Calu3 (cell line): ENCODE measurements around the gene FGF14. TPM values are rescaled to one million over a fixed set of nuclear protein-coding genes. Genes with fewer than 3 reads are reported as not detected.

Source experiments
- BruUV-seq: library from RNA; stranded (reverse); fragments of 400-500 nt; replicated peaks from 2 replicates; lab custom pipeline; 2021; lab: Mats Ljungman, UMichigan
- CTCF ChIA-PET: fragments of 300-600 bp; sonication (Branson Sonifier 250); formaldehyde crosslinking; loops from one replicate; lab custom pipeline; 2022; ENCODE audit warnings: antibody characterized with exemption; lab: Charles Lee
- DNase-seq: peaks from one replicate; pipeline ENCODE4 v3.0.0; 2022
- H3K27ac Mint-ChIP-seq: one replicate; pipeline ENCODE4 v1.8.0; 2022; ENCODE audit warnings: mixed read lengths; ENCODE audit not compliant: unreplicated experiment
- H3K27me3 Mint-ChIP-seq: one replicate; pipeline ENCODE4 v1.8.0; 2022; ENCODE audit warnings: mixed read lengths; ENCODE audit not compliant: unreplicated experiment
- H3K36me3 Mint-ChIP-seq: one replicate; pipeline ENCODE4 v1.8.0; 2022; ENCODE audit warnings: mild to moderate bottlenecking, moderate library complexity, mixed read lengths; ENCODE audit not compliant: insufficient read depth, unreplicated experiment
- H3K4me1 Mint-ChIP-seq: one replicate; pipeline ENCODE4 v1.8.0; 2022; ENCODE audit warnings: mild to moderate bottlenecking, low read depth, mixed read lengths; ENCODE audit not compliant: unreplicated experiment
- H3K4me3 Mint-ChIP-seq: one replicate; pipeline ENCODE4 v1.8.0; 2022; ENCODE audit warnings: mild to moderate bottlenecking, low read depth, moderate library complexity, mixed read lengths; ENCODE audit not compliant: unreplicated experiment
- H3K9me3 Mint-ChIP-seq: one replicate; pipeline ENCODE4 v1.8.0; 2022; ENCODE audit warnings: low read depth, mixed read lengths; ENCODE audit not compliant: unreplicated experiment
- CTCF ChIP-seq: fragments of 200-600 bp; IDR thresholded peaks from one replicate; pipeline ENCODE4 v1.8.0; 2022; ENCODE audit warnings: antibody characterized with exemption; ENCODE audit not compliant: unreplicated experiment
- intact Hi-C: fragments of 100-400 bp; cut with micrococcal nuclease; formaldehyde crosslinking; loops from one replicate; pipeline ENCODE4 v1.10.0; 2022; ENCODE audit not compliant: unreplicated experiment
- total RNA-seq: library from RNA; stranded (reverse); gene quantifications from 2 replicates; pipeline ENCODE4 v1.2.3, GENCODE V29; 2022

FGF14 gene
- total RNA-seq, 1 experiment from 2014 or later: 0.21 TPM

GRCh38 chr13:101892296-101892695 lies 509.6 kb downstream of the FGF14 start:
- BruUV-seq: no TSS peak
- CTCF ChIA-PET: no interaction called here
- Mint-ChIP-seq H3K9me3 (no peaks in the 10 kb centered on the region), H3K4me3 (no peak overlapping the region), H3K4me1 (peaks cover 9% of the 10 kb centered on the region), H3K36me3 (no peaks in the 10 kb centered on the region), H3K27ac (no peak overlapping the region), H3K27me3 (no peaks in the 10 kb centered on the region)
- no peak for DNase-seq
- no peak for TF ChIP-seq CTCF
- intact Hi-C loops: no loop called here

GRCh38 chr13:101881593-101881992 lies 520.3 kb downstream of the FGF14 start:
- TF ChIP-seq CTCF: no peak

GRCh38 chr13:101880581-101880980 lies 521.3 kb downstream of the FGF14 start:
- H3K9me3 Mint-ChIP-seq: no peaks in the 10 kb centered on the region
- no peak for TF ChIP-seq CTCF
- BruUV-seq: no TSS peak
- CTCF ChIA-PET: no interaction called here
- peaks cover 15% of the 10 kb centered on the region for H3K27me3 Mint-ChIP-seq
- no peak for DNase-seq
- H3K36me3 Mint-ChIP-seq: no peaks in the 10 kb centered on the region
- no peak overlapping the region for H3K4me3 Mint-ChIP-seq
- no peak overlapping the region for H3K27ac Mint-ChIP-seq
- H3K4me1 Mint-ChIP-seq: no peaks in the 10 kb centered on the region
- intact Hi-C loops: no loop called here

More at GRCh38 chr13:101881593-101881992, 520.3 kb downstream of the FGF14 start:
- Mint-ChIP-seq H3K4me3 (no peak overlapping the region), H3K36me3 (no peaks in the 10 kb centered on the region), H3K27me3 (peaks cover 15% of the 10 kb centered on the region), H3K27ac (no peak overlapping the region), H3K9me3 (no peaks in the 10 kb centered on the region), H3K4me1 (no peaks in the 10 kb centered on the region)
- intact Hi-C loops: no loop called here
- CTCF ChIA-PET: no interaction called here
- no TSS peak for BruUV-seq
- DNase-seq: no peak

GRCh38 chr13:101876951-101877350 lies 524.9 kb downstream of the FGF14 start:
- Mint-ChIP-seq H3K27me3 (peaks cover 15% of the 10 kb centered on the region), H3K4me3 (no peak overlapping the region)
- no peak for TF ChIP-seq CTCF

More at GRCh38 chr13:101876951-101877350, 524.9 kb downstream of the FGF14 start:
- no peaks in the 10 kb centered on the region for H3K36me3 Mint-ChIP-seq
- H3K4me1 Mint-ChIP-seq: no peaks in the 10 kb centered on the region
- CTCF ChIA-PET: no interaction called here
- DNase-seq: no peak
- H3K9me3 Mint-ChIP-seq: no peaks in the 10 kb centered on the region
- intact Hi-C loops: no loop called here
- no TSS peak for BruUV-seq
- H3K27ac Mint-ChIP-seq: no peak overlapping the region
